ENCODE data around the gene CBX4.

- TF ChIP-seq, protein P1, sequence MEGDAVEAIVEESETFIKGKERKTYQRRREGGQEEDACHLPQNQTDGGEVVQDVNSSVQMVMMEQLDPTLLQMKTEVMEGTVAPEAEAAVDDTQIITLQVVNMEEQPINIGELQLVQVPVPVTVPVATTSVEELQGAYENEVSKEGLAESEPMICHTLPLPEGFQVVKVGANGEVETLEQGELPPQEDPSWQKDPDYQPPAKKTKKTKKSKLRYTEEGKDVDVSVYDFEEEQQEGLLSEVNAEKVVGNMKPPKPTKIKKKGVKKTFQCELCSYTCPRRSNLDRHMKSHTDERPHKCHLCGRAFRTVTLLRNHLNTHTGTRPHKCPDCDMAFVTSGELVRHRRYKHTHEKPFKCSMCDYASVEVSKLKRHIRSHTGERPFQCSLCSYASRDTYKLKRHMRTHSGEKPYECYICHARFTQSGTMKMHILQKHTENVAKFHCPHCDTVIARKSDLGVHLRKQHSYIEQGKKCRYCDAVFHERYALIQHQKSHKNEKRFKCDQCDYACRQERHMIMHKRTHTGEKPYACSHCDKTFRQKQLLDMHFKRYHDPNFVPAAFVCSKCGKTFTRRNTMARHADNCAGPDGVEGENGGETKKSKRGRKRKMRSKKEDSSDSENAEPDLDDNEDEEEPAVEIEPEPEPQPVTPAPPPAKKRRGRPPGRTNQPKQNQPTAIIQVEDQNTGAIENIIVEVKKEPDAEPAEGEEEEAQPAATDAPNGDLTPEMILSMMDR (IDR thresholded peaks at IDR 0.05): no peak
- no peak for TF ChIP-seq ZFX (IDR thresholded peaks at IDR 0.05; ENCODE audit: borderline replicate concordance)
These were observed 2.7 kb downstream of the CBX4 start for GRCh38 chr17:79836510-79836971.

Measured in 22Rv1 (cell line).